ENCODE data around the gene COL1A1.

COL1A1 gene

GRCh38 chr17:50196036-50196435, 5.4 kb downstream of the COL1A1 start:
- H3K4me3 ChIP-seq (ENCODE audit: low read depth, low read length), result no peak overlapping the region
- TF ChIP-seq CTCF (IDR thresholded peaks at IDR 0.05; ENCODE audit: low read depth, low read length, missing control alignments), result no peak
- in situ Hi-C loops (cut with HindIII; ENCODE audit: low sequenced_read_pairs), result no loop called here
- no peak for DNase-seq (ENCODE audit: low read depth)

- no peak overlapping the region for H3K4me3 ChIP-seq (ENCODE audit: low read depth, low read length)
- in situ Hi-C loops (cut with HindIII; ENCODE audit: low sequenced_read_pairs), result no loop called here
- DNase-seq (ENCODE audit: low read depth), result no peak
- peak; percentile 34 for TF ChIP-seq CTCF (IDR thresholded peaks at IDR 0.05; ENCODE audit: low read depth, low read length, missing control alignments)
These were observed 6.2 kb downstream of the COL1A1 start for GRCh38 chr17:50194934-50195865.

GRCh38 chr17:50194140-50194933, 7.1 kb downstream of the COL1A1 start:
- no peak for DNase-seq (ENCODE audit: low read depth)
- in situ Hi-C loops (cut with HindIII; ENCODE audit: low sequenced_read_pairs), result no loop called here
- no peak overlapping the region for H3K4me3 ChIP-seq (ENCODE audit: low read depth, low read length)
- TF ChIP-seq CTCF (IDR thresholded peaks at IDR 0.05; ENCODE audit: low read depth, low read length, missing control alignments), result no peak

GRCh38 chr17:50192618-50193291, 8.7 kb downstream of the COL1A1 start:
- no peak overlapping the region for H3K4me3 ChIP-seq (ENCODE audit: low read depth, low read length)
- DNase-seq (ENCODE audit: low read depth), result no peak
- in situ Hi-C loops (cut with HindIII; ENCODE audit: low sequenced_read_pairs), result no loop called here
- TF ChIP-seq CTCF (IDR thresholded peaks at IDR 0.05; ENCODE audit: low read depth, low read length, missing control alignments), result no peak

- in situ Hi-C loops (cut with HindIII; ENCODE audit: low sequenced_read_pairs), result no loop called here
- DNase-seq (ENCODE audit: low read depth), result no peak
- H3K4me3 ChIP-seq (ENCODE audit: low read depth, low read length), result no peak overlapping the region
- no peak for TF ChIP-seq CTCF (IDR thresholded peaks at IDR 0.05; ENCODE audit: low read depth, low read length, missing control alignments)
These were observed 9.2 kb downstream of the COL1A1 start for GRCh38 chr17:50192144-50192617.
